DND-41 (cell line): ENCODE results near the gene ZNF652.

Experiments used
- CTCF ChIP-seq: IDR thresholded peaks from 2 replicates; pipeline ENCODE4 v1.5.1; 2012; ENCODE audit warnings: borderline replicate concordance, low read length, moderate library complexity, mild to moderate bottlenecking; ENCODE audit not compliant: poor library complexity, severe bottlenecking; ENCODE audit errors: extremely low read depth
- EZH2 ChIP-seq: IDR thresholded peaks from 3 replicates; pipeline ENCODE4 v1.6.1; 2012; ENCODE audit warnings: borderline replicate concordance, low read depth, mild to moderate bottlenecking, moderate library complexity, low read length, inconsistent platforms; ENCODE audit not compliant: severe bottlenecking

GRCh38 chr17:49386373-49386772 lies 24.3 kb upstream of the ZNF652 start:
- no peak for TF ChIP-seq CTCF
- TF ChIP-seq EZH2, result no peak
